GM23338 (cell line): ENCODE measurements around the gene ESRRB. TPM values are rescaled to one million over a fixed set of nuclear protein-coding genes. Genes with fewer than 3 reads are reported as not detected.
A peak's percentile ranks its signal among the peaks of the same experiment; 100 is the strongest.

Experiments used
- ATAC-seq: fragments of 200-7000 bp; cut with Tn5 transposase; 3 replicates; pipeline ENCODE4 v1.9.1; 2020
- DNase-seq: peaks from one replicate; pipeline ENCODE4 v3.0.0-alpha.2; 2015; ENCODE audit warnings: low spot score
- H2AFZ ChIP-seq: fragments of 200-600 bp; sonication (generic); 2 replicates; pipeline ENCODE4 v1.8.0; 2016; ENCODE audit warnings: antibody characterized with exemption, mild to moderate bottlenecking, moderate library complexity
- H3F3A ChIP-seq: fragments of 200-600 bp; sonication (generic); replicated peaks from 2 replicates; pipeline ENCODE4 v1.8.0; 2017; ENCODE audit warnings: antibody characterized with exemption, mixed run types, low read depth
- H3K27ac ChIP-seq: fragments of 200-600 bp; sonication (generic); 2 replicates; pipeline ENCODE4 v1.6.1; 2016; ENCODE audit warnings: low read depth
- H3K27me3 ChIP-seq: fragments of 200-600 bp; sonication (generic); 2 replicates; pipeline ENCODE4 v1.8.0; 2016; ENCODE audit warnings: mild to moderate bottlenecking, mixed run types, moderate library complexity; ENCODE audit not compliant: insufficient read depth
- H3K36me3 ChIP-seq: fragments of 200-600 bp; sonication (generic); 2 replicates; pipeline ENCODE4 v1.8.0; 2016; ENCODE audit warnings: mild to moderate bottlenecking; ENCODE audit not compliant: insufficient read depth
- H3K4me1 ChIP-seq: fragments of 200-600 bp; sonication (generic); 2 replicates; pipeline ENCODE4 v1.8.0; 2016; ENCODE audit warnings: mild to moderate bottlenecking, moderate library complexity; ENCODE audit not compliant: insufficient read depth
- H3K4me2 ChIP-seq: fragments of 200-600 bp; sonication (generic); 2 replicates; pipeline ENCODE4 v1.7.1; 2017; ENCODE audit warnings: mixed run types
- H3K4me3 ChIP-seq: fragments of 200-600 bp; sonication (generic); 2 replicates; pipeline ENCODE4 v1.6.1; 2016; ENCODE audit warnings: mixed run types
- H3K79me2 ChIP-seq: fragments of 200-600 bp; sonication (generic); replicated peaks from 2 replicates; pipeline ENCODE4 v1.8.0; 2017; ENCODE audit warnings: mild to moderate bottlenecking; ENCODE audit not compliant: insufficient read depth
- H3K9me2 ChIP-seq: fragments of 200-600 bp; sonication (generic); 2 replicates; pipeline ENCODE4 v1.8.0; 2017; ENCODE audit not compliant: insufficient read depth
- H4K20me1 ChIP-seq: fragments of 200-600 bp; sonication (generic); replicated peaks from 2 replicates; pipeline ENCODE4 v1.8.0; 2017; ENCODE audit warnings: mild to moderate bottlenecking; ENCODE audit not compliant: insufficient read depth
- H3K27ac Mint-ChIP-seq: 2 replicates; pipeline ENCODE4 v1.8.0; 2020; ENCODE audit warnings: inconsistent platforms, mild to moderate bottlenecking, moderate library complexity, mixed read lengths
- H3K27me3 Mint-ChIP-seq: 3 replicates; pipeline ENCODE4 v1.8.0; 2022; ENCODE audit warnings: low read depth, mild to moderate bottlenecking, moderate library complexity, mixed read lengths, inconsistent platforms; ENCODE audit not compliant: insufficient read depth, poor library complexity
- H3K36me3 Mint-ChIP-seq: 3 replicates; pipeline ENCODE4 v1.8.0; 2021; ENCODE audit warnings: low read depth, mild to moderate bottlenecking, inconsistent platforms, moderate library complexity, mixed read lengths
- H3K4me1 Mint-ChIP-seq: 3 replicates; pipeline ENCODE4 v1.8.0; 2020; ENCODE audit warnings: mild to moderate bottlenecking, inconsistent platforms, mixed read lengths
- H3K4me3 Mint-ChIP-seq: 3 replicates; pipeline ENCODE4 v1.8.0; 2021; ENCODE audit warnings: moderate library complexity, mild to moderate bottlenecking, inconsistent platforms, mixed read lengths
- H3K9me3 Mint-ChIP-seq: 3 replicates; pipeline ENCODE4 v1.8.0; 2020; ENCODE audit warnings: moderate library complexity, mild to moderate bottlenecking, inconsistent platforms, mixed read lengths
- CREB1 ChIP-seq: fragments of 250-450 bp; sonication (Bioruptor Pico); IDR thresholded peaks from 2 replicates; pipeline ENCODE4 v1.5.0; 2020; ENCODE audit warnings: low read depth, mild to moderate bottlenecking, moderate library complexity
- EZH2 ChIP-seq: fragments of 200-600 bp; sonication (generic); IDR thresholded peaks from one replicate; pipeline ENCODE4 v1.8.0; 2017; ENCODE audit warnings: antibody characterized with exemption, mild to moderate bottlenecking, low read depth; ENCODE audit not compliant: unreplicated experiment
- EZH2phosphoT487 ChIP-seq: fragments of 200-600 bp; sonication (generic); IDR thresholded peaks from one replicate; pipeline ENCODE4 v1.8.1; 2018; ENCODE audit warnings: antibody characterized with exemption; ENCODE audit not compliant: unreplicated experiment
- JUNB ChIP-seq: IDR thresholded peaks from one replicate; pipeline ENCODE4 v1.6.1; 2016; ENCODE audit warnings: antibody characterized with exemption; ENCODE audit not compliant: unreplicated experiment
- NANOG ChIP-seq: IDR thresholded peaks from 2 replicates; pipeline ENCODE4 v1.6.1; 2016; ENCODE audit warnings: antibody characterized with exemption, borderline replicate concordance
- POLR2AphosphoS5 ChIP-seq: IDR thresholded peaks from 2 replicates; pipeline ENCODE4 v1.6.1; 2016; ENCODE audit warnings: antibody characterized with exemption, low read depth
- STAT1 ChIP-seq: IDR thresholded peaks from one replicate; pipeline ENCODE4 v1.6.1; 2016; ENCODE audit warnings: antibody characterized with exemption; ENCODE audit not compliant: unreplicated experiment
- ZNF114 ChIP-seq: fragments of 250-450 bp; sonication (Bioruptor Pico); IDR thresholded peaks from 2 replicates; pipeline ENCODE4 v1.5.0; 2020; ENCODE audit warnings: mild to moderate bottlenecking, moderate library complexity
- ZNF331 ChIP-seq: fragments of 250-450 bp; sonication (Bioruptor Pico); IDR thresholded peaks from 2 replicates; pipeline ENCODE4 v1.5.0; 2020; ENCODE audit warnings: low read depth, mild to moderate bottlenecking, moderate library complexity
- polyA plus RNA-seq: library from polyadenylated mRNA; unstranded; fragments of >200 nt; fragmentation: Nextera tagmentation; extraction: Ambion mirVana; gene quantifications from 2 replicates; pipeline ENCODE4 v1.2.1, GENCODE V29; 2016
- total RNA-seq: library from RNA; depleted of rRNA; stranded (reverse); fragments of >200 nt; shearing (Covaris generic); gene quantifications from 2 replicates; pipeline ENCODE4 v1.2.3, GENCODE V29; 2014
- TF ChIP-seq, protein P1 (sequence below), 2 experiments: fragments of 200-600 bp in 1 of 2; sonication (generic) in 1 of 2; conservative IDR thresholded peaks; 2 replicates each; pipeline versions ENCODE4 v1.5.1 to v1.6.1; 2016 to 2017; ENCODE audit warnings: antibody characterized with exemption in 2 of 2, low read depth in 2 of 2, mild to moderate bottlenecking in 2 of 2, moderate library complexity in 1 of 2
- TF ChIP-seq, protein P2 (sequence below): IDR thresholded peaks from 2 replicates; pipeline ENCODE4 v1.6.1; 2016; ENCODE audit warnings: antibody characterized with exemption
- TF ChIP-seq, protein P3 (sequence below): IDR thresholded peaks from one replicate; pipeline ENCODE4 v1.6.1; 2018; ENCODE audit warnings: antibody characterized with exemption; ENCODE audit not compliant: unreplicated experiment

The ESRRB gene
- total and polyA plus RNA-seq, 2 experiments from 2014 or later, result 0.31 to 0.52 TPM

DNA sequence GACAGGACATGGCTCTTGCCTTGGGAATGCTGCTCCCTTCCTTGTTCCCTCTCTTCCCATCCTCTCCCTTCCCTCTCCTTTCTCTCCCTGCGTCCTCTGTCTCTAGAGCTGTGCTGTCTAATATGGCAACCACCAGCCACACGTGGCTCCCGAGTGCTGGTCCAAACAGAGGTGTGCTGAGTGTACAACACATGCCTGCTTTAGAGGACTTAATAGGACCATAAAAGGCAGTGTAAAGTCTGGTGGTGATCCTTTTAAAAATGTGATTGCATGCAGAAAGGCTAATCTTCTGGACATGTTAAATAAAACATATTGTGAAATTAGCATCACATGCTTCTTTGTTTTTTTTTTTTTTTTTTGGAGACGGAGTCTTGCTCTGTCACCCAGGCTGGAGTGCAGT lies 87.2 kb downstream of the ESRRB start (continued):
- TF ChIP-seq, protein P1, sequence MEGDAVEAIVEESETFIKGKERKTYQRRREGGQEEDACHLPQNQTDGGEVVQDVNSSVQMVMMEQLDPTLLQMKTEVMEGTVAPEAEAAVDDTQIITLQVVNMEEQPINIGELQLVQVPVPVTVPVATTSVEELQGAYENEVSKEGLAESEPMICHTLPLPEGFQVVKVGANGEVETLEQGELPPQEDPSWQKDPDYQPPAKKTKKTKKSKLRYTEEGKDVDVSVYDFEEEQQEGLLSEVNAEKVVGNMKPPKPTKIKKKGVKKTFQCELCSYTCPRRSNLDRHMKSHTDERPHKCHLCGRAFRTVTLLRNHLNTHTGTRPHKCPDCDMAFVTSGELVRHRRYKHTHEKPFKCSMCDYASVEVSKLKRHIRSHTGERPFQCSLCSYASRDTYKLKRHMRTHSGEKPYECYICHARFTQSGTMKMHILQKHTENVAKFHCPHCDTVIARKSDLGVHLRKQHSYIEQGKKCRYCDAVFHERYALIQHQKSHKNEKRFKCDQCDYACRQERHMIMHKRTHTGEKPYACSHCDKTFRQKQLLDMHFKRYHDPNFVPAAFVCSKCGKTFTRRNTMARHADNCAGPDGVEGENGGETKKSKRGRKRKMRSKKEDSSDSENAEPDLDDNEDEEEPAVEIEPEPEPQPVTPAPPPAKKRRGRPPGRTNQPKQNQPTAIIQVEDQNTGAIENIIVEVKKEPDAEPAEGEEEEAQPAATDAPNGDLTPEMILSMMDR (conservative IDR thresholded peaks at IDR 0.05; ENCODE audit: low read depth in 2 of 2), result no peak
- no peak for TF ChIP-seq POLR2AphosphoS5
- TF ChIP-seq STAT1, result no peak
- TF ChIP-seq ZNF331 (CRISPR knock-in tag), result no peak
- TF ChIP-seq EZH2phosphoT487, result no peak
- TF ChIP-seq, protein P2, sequence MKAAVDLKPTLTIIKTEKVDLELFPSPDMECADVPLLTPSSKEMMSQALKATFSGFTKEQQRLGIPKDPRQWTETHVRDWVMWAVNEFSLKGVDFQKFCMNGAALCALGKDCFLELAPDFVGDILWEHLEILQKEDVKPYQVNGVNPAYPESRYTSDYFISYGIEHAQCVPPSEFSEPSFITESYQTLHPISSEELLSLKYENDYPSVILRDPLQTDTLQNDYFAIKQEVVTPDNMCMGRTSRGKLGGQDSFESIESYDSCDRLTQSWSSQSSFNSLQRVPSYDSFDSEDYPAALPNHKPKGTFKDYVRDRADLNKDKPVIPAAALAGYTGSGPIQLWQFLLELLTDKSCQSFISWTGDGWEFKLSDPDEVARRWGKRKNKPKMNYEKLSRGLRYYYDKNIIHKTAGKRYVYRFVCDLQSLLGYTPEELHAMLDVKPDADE, result no peak
- TF ChIP-seq, protein P3, sequence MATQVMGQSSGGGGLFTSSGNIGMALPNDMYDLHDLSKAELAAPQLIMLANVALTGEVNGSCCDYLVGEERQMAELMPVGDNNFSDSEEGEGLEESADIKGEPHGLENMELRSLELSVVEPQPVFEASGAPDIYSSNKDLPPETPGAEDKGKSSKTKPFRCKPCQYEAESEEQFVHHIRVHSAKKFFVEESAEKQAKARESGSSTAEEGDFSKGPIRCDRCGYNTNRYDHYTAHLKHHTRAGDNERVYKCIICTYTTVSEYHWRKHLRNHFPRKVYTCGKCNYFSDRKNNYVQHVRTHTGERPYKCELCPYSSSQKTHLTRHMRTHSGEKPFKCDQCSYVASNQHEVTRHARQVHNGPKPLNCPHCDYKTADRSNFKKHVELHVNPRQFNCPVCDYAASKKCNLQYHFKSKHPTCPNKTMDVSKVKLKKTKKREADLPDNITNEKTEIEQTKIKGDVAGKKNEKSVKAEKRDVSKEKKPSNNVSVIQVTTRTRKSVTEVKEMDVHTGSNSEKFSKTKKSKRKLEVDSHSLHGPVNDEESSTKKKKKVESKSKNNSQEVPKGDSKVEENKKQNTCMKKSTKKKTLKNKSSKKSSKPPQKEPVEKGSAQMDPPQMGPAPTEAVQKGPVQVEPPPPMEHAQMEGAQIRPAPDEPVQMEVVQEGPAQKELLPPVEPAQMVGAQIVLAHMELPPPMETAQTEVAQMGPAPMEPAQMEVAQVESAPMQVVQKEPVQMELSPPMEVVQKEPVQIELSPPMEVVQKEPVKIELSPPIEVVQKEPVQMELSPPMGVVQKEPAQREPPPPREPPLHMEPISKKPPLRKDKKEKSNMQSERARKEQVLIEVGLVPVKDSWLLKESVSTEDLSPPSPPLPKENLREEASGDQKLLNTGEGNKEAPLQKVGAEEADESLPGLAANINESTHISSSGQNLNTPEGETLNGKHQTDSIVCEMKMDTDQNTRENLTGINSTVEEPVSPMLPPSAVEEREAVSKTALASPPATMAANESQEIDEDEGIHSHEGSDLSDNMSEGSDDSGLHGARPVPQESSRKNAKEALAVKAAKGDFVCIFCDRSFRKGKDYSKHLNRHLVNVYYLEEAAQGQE, result no peak
- no peak for TF ChIP-seq NANOG
- TF ChIP-seq EZH2, result no peak
- TF ChIP-seq JUNB, result no peak
- TF ChIP-seq CREB1 (CRISPR knock-in tag), result no peak
- TF ChIP-seq ZNF114 (CRISPR knock-in tag), result no peak

DNA sequence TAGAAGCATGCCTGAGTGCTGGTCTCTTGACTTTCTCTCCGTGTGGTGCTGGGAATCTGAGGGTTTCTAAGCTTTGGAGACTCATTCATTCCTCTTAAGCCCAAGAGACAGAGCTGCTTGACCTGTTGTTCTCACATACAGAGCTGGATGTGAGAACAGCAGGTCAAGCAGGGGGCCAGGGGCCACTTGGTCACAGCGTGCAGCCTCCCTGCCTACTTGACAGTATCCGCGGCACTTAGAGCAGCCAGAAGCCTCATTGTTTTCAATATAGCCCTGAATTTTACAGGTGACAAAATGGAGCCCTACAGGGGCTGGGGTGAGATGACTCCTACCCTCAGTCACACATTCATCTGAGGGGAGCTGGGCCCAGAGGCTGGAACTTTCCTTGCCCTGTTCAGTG lies 88.9 kb downstream of the ESRRB start:
- H3K4me1 ChIP-seq, result no peaks in the 10 kb centered on the region
- H4K20me1 ChIP-seq, result no peaks in the 10 kb centered on the region
- Mint-ChIP-seq H3K27ac (peak overlapping the region; percentile 59; the same call in 1 of the 2 replicates), H3K9me3 (no peaks in the 10 kb centered on the region), H3K27me3 (peaks cover 8% of the 10 kb centered on the region), H3K4me1 (peaks cover 5% of the 10 kb centered on the region; the same call in 2 of the 3 replicates), H3K4me3 (no peak overlapping the region), H3K36me3 (no peaks in the 10 kb centered on the region)
- no peak overlapping the region for H3K27ac ChIP-seq
- H3K4me2 ChIP-seq, result no peak overlapping the region
- ATAC-seq (no peak), DNase-seq (no peak)
- no peaks in the 10 kb centered on the region for H3K36me3 ChIP-seq
- H3K27me3 ChIP-seq, result no peaks in the 10 kb centered on the region
- no peaks in the 10 kb centered on the region for H3K9me2 ChIP-seq
- H3K79me2 ChIP-seq, result no peaks in the 10 kb centered on the region
- H3K4me3 ChIP-seq, result no peak overlapping the region
- H2AFZ ChIP-seq, result no peak overlapping the region
- no peaks in the 10 kb centered on the region for H3F3A ChIP-seq
- TF ChIP-seq, protein P1 (conservative IDR thresholded peaks at IDR 0.05; ENCODE audit: low read depth in 2 of 2), result no peak
- TF ChIP-seq POLR2AphosphoS5 (no peak), EZH2 (no peak), NANOG (no peak), EZH2phosphoT487 (no peak), JUNB (no peak)
- TF ChIP-seq, protein P3, result no peak
- TF ChIP-seq, protein P2, result no peak
